OCI-LY3 (cell line): ENCODE data around the gene GFI1B.

ENCODE experiments used
- EZH2phosphoT487 ChIP-seq: fragments of 200-600 bp; shearing (Covaris generic); IDR thresholded peaks from 2 replicates; pipeline ENCODE4 v1.6.1; 2018; ENCODE audit warnings: antibody characterized with exemption, mixed run types, low read depth
- TF ChIP-seq, protein P1 (sequence below): fragments of 200-600, 300-600 bp; sonication (generic); IDR thresholded peaks from 2 replicates; pipeline ENCODE4 v1.5.1; 2014; ENCODE audit warnings: antibody characterized with exemption, low read length, low read depth

DNA sequence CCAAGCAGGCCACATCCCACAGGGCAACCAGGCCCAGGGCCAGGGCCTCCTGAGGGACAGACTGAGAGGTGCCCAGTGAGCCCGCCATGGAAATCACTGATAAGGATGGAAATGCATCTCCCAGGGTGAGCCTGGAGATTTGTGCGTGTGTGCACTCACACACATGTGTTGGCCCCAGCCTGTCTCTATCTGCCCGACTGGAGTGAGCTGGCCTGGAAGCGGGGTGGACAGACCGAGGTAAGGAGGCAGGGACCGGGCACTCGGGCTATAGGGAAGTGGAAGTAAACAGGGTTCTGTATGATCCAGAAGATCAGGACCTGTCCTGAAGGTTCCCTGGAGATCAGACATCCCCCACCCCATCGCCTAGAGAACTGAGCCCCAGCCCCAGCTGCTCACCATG lies 17.4 kb downstream of the GFI1B start:
- TF ChIP-seq, protein P1, sequence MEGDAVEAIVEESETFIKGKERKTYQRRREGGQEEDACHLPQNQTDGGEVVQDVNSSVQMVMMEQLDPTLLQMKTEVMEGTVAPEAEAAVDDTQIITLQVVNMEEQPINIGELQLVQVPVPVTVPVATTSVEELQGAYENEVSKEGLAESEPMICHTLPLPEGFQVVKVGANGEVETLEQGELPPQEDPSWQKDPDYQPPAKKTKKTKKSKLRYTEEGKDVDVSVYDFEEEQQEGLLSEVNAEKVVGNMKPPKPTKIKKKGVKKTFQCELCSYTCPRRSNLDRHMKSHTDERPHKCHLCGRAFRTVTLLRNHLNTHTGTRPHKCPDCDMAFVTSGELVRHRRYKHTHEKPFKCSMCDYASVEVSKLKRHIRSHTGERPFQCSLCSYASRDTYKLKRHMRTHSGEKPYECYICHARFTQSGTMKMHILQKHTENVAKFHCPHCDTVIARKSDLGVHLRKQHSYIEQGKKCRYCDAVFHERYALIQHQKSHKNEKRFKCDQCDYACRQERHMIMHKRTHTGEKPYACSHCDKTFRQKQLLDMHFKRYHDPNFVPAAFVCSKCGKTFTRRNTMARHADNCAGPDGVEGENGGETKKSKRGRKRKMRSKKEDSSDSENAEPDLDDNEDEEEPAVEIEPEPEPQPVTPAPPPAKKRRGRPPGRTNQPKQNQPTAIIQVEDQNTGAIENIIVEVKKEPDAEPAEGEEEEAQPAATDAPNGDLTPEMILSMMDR, result no peak
- no peak for TF ChIP-seq EZH2phosphoT487
